Raji (cell line): ENCODE results near the gene FHAD1.

Experiments used
- POLR2A ChIP-seq: IDR thresholded peaks from 2 replicates; pipeline ENCODE4 v1.6.1; 2011; ENCODE audit warnings: low read depth, low read length, control low read depth; ENCODE audit not compliant: insufficient read depth

Gene FHAD1

GRCh38 chr1:15320267-15320666 is 73.2 kb downstream of the FHAD1 start:
- no peak for TF ChIP-seq POLR2A

DNA sequence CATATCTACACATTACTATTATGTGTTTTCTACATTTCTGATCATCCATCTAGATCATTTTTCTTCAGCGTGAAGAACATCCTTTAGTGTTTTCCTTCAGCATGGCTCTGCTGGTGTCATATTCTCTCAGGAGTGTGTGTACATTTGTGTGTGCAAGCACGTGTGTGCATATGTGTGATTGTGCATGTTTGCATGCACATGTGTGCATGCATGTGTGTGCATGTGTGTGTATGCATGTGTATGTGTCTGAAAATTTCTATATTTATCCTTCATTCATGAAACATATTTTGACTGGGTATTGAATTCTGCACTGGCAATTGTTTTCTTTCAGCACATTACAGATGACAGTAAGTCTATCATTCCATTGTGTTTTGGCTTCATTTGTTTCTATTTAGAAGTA is 74.6 kb downstream of the FHAD1 start:
- no peak for TF ChIP-seq POLR2A

DNA sequence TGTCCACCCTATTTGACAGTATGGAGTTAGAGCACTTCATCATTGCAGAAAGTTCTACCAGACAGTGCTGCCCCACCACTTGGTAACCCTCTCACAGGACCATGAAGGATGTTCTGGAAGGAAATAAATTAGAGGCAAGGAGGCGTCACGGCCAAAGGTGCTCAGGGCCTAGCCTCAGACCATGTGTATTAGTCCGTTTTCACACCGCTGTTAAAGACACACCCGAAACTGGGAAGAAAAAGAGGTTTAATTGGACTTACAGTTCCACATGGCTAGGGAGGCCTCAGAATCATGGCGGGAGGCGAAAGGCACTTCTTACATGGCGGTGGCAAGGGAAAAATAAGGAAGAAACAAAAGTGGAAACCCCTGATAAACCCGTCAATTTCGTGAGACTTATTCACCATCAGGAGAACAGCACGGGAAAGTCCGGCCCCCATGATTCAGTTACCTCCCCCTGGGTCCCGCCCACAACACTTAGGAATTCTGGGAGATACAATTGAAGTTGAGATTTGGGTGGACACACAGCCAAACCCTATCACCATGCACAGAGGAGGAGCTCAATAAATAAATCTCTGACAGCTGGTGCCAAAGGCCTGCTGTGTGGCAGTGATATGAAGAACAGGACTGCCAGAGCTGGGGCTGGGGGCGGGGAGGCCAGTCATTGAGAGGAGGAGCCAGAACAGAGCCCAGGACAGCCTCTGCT is 75.8 kb downstream of the FHAD1 start:
- TF ChIP-seq POLR2A: no peak

DNA sequence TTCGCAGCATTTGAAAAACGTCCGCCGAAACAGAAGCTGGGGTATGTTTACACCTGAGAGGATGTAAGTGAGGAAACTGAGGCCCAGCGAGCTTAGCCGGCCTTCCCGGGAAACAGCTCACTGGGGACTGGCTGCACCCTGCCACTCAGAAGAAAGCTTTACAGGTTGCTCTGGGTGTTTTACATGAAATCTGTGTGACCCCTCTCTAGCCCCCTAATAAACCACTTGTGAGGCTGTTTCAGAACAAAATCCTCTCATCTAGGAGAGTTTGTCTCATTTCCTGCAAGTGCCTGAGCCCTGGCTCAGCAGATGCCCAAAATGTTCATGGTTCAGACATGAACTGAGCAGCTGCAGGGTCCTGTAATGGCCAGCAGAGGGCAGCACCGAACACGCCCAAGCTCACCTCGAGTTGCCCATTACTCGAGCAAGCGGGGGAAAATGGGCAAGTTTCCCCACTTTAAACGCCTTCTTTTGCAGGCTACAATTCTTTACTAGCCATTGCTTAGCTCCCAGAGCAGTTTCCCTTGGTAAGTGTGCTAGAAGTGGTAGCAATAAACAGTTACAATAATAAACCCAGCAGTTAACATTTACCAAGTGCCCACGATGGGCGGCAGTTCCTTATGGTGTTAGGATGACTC is 76.4 kb downstream of the FHAD1 start:
- TF ChIP-seq POLR2A: no peak

GRCh38 chr1:15323989-15324868 is 77.2 kb downstream of the FHAD1 start:
- no peak for TF ChIP-seq POLR2A

DNA sequence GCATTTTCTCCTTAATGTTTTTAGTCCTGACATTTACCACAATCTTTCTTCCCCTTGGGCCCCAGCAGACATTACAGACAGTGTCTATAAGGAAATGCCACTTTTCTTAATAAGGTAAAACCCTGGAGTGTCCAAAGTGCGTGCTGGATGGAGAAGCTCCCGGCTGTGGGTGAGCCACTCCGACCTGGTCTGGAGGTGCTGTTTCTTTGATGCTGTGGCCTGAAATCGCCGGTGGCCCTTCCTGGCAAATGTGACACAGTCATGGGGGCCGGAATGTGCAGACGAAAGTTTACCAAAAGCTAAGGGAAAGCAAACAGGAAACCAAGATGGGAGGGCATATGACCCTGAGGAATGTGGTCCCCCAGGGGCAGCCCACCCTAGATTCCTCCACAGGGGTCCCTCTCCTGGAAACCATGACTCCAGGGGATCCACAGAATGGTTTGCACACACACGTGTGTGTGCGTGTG is 77.9 kb downstream of the FHAD1 start:
- TF ChIP-seq POLR2A: no peak

- no peak for TF ChIP-seq POLR2A
Observed at GRCh38 chr1:15325375-15326085, 78.5 kb downstream of the FHAD1 start.

DNA sequence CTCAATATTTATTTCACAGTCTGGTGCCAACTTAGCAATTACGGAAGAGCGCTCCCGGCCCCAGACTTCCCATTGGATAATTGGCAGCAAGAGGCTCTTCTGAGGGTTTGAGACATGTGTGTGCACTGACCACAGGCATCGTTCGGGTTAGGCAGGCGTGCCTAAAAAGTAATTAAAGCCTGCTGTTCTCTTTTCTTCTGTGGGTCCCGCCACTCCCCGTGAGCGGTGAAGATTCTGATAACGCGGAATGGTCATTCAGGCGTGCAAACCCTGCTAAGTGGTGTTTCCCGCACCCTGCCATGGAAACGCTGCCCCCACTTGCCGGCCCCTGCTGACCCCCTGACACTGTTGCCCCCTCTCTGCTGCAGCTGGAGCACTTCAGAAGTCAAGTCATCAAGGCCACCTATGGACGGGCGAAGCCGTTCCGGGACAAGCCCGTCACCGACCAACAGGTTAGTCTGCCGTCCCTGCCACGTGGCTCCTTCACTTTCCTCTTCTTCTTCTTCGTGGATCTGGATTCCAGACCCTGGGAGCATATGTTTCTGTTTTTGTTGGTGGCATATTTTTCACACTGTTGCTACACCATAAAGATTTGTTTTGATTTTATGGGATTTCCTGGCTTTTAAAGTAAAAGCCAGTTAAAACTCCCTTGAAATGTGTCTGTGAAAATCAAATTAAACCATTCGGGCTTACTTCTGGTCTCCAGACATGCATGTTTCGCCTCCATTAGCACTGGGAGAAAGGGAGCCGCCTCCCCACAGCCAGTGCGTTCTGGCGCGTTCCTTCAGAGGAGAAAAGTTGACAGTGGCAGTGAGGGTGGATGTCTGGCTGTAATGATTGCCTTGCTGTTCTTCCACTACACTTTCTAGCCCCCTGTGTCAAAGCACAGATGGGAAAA is 79.9 kb downstream of the FHAD1 start:
- no peak for TF ChIP-seq POLR2A

- no peak for TF ChIP-seq POLR2A
Observed at GRCh38 chr1:15328351-15329103, 81.5 kb downstream of the FHAD1 start.

DNA sequence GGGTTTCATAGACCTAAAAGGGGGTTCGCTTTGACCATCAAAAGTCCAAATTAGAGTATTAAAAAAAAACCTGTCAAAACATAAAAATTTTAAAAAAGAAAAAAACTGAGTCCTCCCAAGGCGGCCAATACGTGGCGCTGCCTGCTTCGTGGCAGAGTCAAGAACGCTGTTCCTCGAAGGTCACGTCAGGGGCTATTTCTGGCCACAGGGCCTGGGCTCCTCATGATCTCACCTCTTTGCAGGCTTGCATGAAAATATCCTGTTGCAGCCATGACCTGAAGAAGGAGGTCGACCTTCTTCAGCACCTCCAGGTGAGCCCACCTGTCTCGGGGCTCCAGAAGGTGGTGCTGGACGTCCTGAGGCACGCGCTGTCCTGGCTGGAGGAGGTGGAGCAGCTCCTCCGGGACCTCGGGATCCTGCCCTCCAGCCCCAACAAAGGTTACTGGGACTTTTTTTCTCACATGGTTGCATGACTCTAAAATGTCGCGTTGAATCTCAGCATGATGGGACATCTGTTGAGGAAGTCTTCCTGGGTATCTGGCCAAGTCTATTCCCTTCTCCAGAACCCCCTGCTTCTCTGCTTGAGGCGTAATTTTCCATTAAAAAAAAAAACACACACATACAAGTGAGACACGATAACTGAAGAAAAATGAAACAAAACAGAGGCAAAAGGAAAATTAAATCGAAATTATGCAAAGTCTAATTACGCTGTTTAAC is 82.2 kb downstream of the FHAD1 start:
- TF ChIP-seq POLR2A: no peak

- no peak for TF ChIP-seq POLR2A
Observed at GRCh38 chr1:15330028-15330427, 83.0 kb downstream of the FHAD1 start.

- TF ChIP-seq POLR2A: no peak
Observed at GRCh38 chr1:15331180-15331579, 84.2 kb downstream of the FHAD1 start.

DNA sequence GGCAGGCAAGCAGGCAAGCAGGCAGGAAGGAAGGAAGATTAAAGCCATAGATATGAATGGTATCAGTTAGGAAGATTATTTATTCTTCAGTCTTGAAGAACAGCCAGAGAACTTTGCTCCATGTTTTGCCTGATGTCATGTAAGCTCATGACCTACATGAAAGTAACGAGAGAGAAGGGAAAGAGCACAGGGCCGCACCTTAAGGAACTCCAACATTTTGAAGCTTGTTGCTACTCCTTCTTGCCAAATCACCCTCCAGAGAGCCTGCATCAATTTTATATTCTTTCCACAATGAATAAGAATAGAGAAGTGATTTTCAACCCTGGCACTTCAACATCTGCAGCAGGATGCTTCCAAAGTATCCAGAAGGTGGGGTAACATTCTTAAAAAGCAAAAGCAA is 84.7 kb downstream of the FHAD1 start:
- TF ChIP-seq POLR2A: no peak

- no peak for TF ChIP-seq POLR2A
Observed at GRCh38 chr1:15332525-15332924, 85.5 kb downstream of the FHAD1 start.
